B cell (primary cell): Measurements from ENCODE around the gene ANKLE2.

Source experiments
- CTCF ChIP-seq: fragments of 200-600 bp; IDR thresholded peaks from one replicate; pipeline ENCODE4 v1.8.0; 2022; ENCODE audit warnings: antibody characterized with exemption, mild to moderate bottlenecking
- EZH2 ChIP-seq: IDR thresholded peaks from 2 replicates; pipeline ENCODE4 v1.6.1; 2012; ENCODE audit warnings: borderline replicate concordance, low read depth, mild to moderate bottlenecking, moderate library complexity, low read length; ENCODE audit not compliant: insufficient read depth, poor library complexity, severe bottlenecking

DNA sequence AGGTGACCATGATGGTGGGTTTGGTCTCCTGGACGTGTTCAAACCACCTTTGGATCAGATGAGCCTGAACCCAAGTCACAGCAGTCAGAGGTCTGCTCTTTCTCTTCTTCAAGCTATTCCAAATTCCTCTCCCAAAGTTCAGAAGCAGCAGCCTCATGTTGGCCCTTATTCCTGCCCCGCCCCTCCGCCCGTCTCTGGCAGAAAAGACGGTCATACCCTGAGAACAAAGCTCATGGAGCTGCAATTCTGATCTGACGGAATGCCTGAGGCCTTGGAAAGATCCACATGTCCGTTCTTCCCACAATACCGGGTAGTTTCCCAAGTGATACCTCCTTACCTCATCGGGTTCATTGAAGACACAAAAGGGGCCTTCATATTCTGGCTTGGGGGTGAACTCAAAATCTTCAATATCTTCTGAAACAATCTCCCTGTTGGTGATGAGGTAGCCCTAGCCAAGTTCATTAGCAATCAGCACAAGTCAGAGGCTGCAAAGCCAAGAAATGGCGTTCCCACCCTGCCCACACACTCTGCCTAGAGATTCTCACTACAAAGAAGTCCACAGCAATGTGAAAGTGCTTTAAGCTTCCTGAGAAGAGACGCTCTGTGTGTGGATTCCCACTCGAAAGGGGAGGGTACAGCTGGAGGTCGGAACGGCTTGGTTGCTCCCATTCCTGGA lies 85.7 kb downstream of the ANKLE2 start:
- TF ChIP-seq CTCF (no peak), EZH2 (no peak)
